GM23248 (cell line): ENCODE measurements around the gene C5orf58. TPM values are rescaled to one million over a fixed set of nuclear protein-coding genes. Genes with fewer than 3 reads are reported as not detected.

Source experiments
- DNase-seq: peaks from one replicate; pipeline ENCODE4 v3.0.0-alpha.2; 2015
- H2AFZ ChIP-seq: fragments of 200-600 bp; sonication (generic); 2 replicates; pipeline ENCODE4 v1.6.1; 2016; ENCODE audit warnings: antibody characterized with exemption
- H3F3A ChIP-seq: fragments of 200-600 bp; sonication (generic); 2 replicates; pipeline ENCODE4 v1.6.1; 2016; ENCODE audit warnings: mild to moderate bottlenecking, antibody characterized with exemption, mixed run types; ENCODE audit not compliant: insufficient read depth
- H3K27ac ChIP-seq: fragments of 200-600 bp; sonication (generic); 2 replicates; pipeline ENCODE4 v1.5.1; 2016; ENCODE audit warnings: mild to moderate bottlenecking
- H3K27me3 ChIP-seq: fragments of 200-600 bp; sonication (generic); replicated peaks from 2 replicates; pipeline ENCODE4 v1.6.1; 2016; ENCODE audit warnings: mild to moderate bottlenecking; ENCODE audit not compliant: insufficient read depth
- H3K36me3 ChIP-seq: fragments of 200-600 bp; sonication (generic); 2 replicates; pipeline ENCODE4 v1.6.1; 2016; ENCODE audit warnings: low read depth, mild to moderate bottlenecking
- H3K4me1 ChIP-seq: fragments of 200-600 bp; sonication (generic); 2 replicates; pipeline ENCODE4 v1.6.1; 2016; ENCODE audit warnings: mild to moderate bottlenecking; ENCODE audit not compliant: insufficient read depth
- H3K4me2 ChIP-seq: fragments of 200-600 bp; sonication (generic); one replicate; pipeline ENCODE4 v1.6.1; 2016; ENCODE audit warnings: mild to moderate bottlenecking; ENCODE audit not compliant: unreplicated experiment
- H3K4me3 ChIP-seq: fragments of 200-600 bp; sonication (generic); 2 replicates; pipeline ENCODE4 v1.5.1; 2016; ENCODE audit warnings: mild to moderate bottlenecking
- H3K79me2 ChIP-seq: fragments of 200-600 bp; sonication (generic); 2 replicates; pipeline ENCODE4 v1.6.1; 2016; ENCODE audit warnings: mild to moderate bottlenecking; ENCODE audit not compliant: insufficient read depth
- H3K9ac ChIP-seq: fragments of 200-600 bp; sonication (generic); 2 replicates; pipeline ENCODE4 v1.6.1; 2016; ENCODE audit warnings: mild to moderate bottlenecking
- H3K9me2 ChIP-seq: fragments of 200-600 bp; sonication (generic); 2 replicates; pipeline ENCODE4 v1.6.1; 2016; ENCODE audit warnings: mixed run types, mild to moderate bottlenecking, moderate library complexity; ENCODE audit not compliant: insufficient read depth
- H3K9me3 ChIP-seq: fragments of 200-600 bp; sonication (generic); one replicate; pipeline ENCODE4 v1.6.1; 2017; ENCODE audit warnings: low read depth
- H4K20me1 ChIP-seq: fragments of 200-600 bp; sonication (generic); 2 replicates; pipeline ENCODE4 v1.6.0; 2016; ENCODE audit not compliant: insufficient read depth
- EZH2 ChIP-seq: fragments of 200-600 bp; sonication (generic); IDR thresholded peaks from 2 replicates; pipeline ENCODE4 v1.6.1; 2018; ENCODE audit warnings: antibody characterized with exemption, mild to moderate bottlenecking; ENCODE audit not compliant: insufficient read depth, poor library complexity, severe bottlenecking
- EZH2phosphoT487 ChIP-seq: fragments of 200-600 bp; sonication (generic); IDR thresholded peaks from 2 replicates; pipeline ENCODE4 v1.6.1; 2018; ENCODE audit warnings: antibody characterized with exemption, moderate library complexity, mild to moderate bottlenecking, low read depth; ENCODE audit not compliant: insufficient read depth
- WGBS, 2 experiments: methylation state at CpG; one replicate each; pipeline ENCODE4 v1.1.6; 2015 to 2017; ENCODE audit warnings: low lambda C conversion rate in 2 of 2, low coverage in 1 of 2; ENCODE audit errors: missing lambda C conversion rate in 2 of 2; 5-methylcytosine and 5-hydroxymethylcytosine counted together
- in situ Hi-C: fragments of 300-500 bp; cut with MboI; formaldehyde crosslinking; loops from 2 replicates; pipeline ENCODE4 v1.15.0; 2020
- polyA plus RNA-seq: library from polyadenylated mRNA; unstranded; fragments of >200 nt; fragmentation: Nextera tagmentation; extraction: Ambion mirVana; gene quantifications from 2 replicates; pipeline ENCODE4 v1.2.1, GENCODE V29; 2016
- total RNA-seq: library from RNA; depleted of rRNA; stranded (reverse); fragments of >200 nt; shearing (Covaris generic); gene quantifications from 2 replicates; pipeline ENCODE4 v1.2.3, GENCODE V29; 2014

Gene C5orf58
- total and polyA plus RNA-seq, 2 experiments from 2014 or later, result not detected

- no peaks in the 10 kb centered on the region for H3K36me3 ChIP-seq
- H3K9me3 ChIP-seq, result no peaks in the 10 kb centered on the region
- TF ChIP-seq EZH2 (no peak), EZH2phosphoT487 (no peak)
- H3K27me3 ChIP-seq, result peaks cover 82% of the 10 kb centered on the region
- H3K9me2 ChIP-seq, result no peaks in the 10 kb centered on the region
- H2AFZ ChIP-seq, result no peak overlapping the region
- no peak overlapping the region for H3K9ac ChIP-seq
- in situ Hi-C loops, result no loop called here
- WGBS, 2 experiments, result 45 to 56% methylated on average over 4 of the region's 4 CpGs
- no peaks in the 10 kb centered on the region for H4K20me1 ChIP-seq
- H3K79me2 ChIP-seq, result no peaks in the 10 kb centered on the region
- no peak overlapping the region for H3K4me2 ChIP-seq
- no peak overlapping the region for H3K4me3 ChIP-seq
- no peaks in the 10 kb centered on the region for H3F3A ChIP-seq
- H3K4me1 ChIP-seq, result no peaks in the 10 kb centered on the region
- no peak overlapping the region for H3K27ac ChIP-seq
- no peak for DNase-seq
These were observed 16.6 kb downstream of the C5orf58 start for GRCh38 chr5:170249355-170249754.

DNA sequence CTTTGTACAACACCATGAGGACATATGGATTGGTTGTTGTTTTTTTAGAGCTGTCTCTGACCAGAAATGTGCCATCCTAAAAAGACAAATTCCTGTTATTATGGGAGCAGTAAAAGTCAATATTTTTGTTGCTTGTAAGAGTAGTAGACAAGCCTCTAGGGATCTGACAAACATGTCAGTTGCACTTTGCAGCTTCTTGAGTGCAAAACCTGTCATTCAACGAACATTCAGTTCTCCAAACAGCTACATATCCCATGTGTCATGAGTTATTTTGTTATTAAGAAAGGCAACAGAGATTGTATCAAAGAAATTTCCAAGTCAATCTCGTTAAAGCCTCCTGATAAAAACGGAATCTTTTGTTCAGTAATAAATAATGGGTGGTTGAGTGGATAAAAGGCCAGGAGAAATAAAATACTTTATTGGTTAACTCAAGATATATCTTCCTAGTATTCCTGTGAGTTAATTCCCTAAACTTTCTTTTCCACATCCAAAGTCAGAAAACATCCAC, 18.1 kb downstream of the C5orf58 start:
- Histone ChIP-seq H3K36me3 (no peaks in the 10 kb centered on the region), H3K9ac (no peak overlapping the region), H3K9me2 (no peaks in the 10 kb centered on the region), H3F3A (no peaks in the 10 kb centered on the region), H2AFZ (no peak overlapping the region), H3K27ac (no peak overlapping the region), H3K9me3 (no peaks in the 10 kb centered on the region), H3K4me2 (no peak overlapping the region), H4K20me1 (no peaks in the 10 kb centered on the region), H3K27me3 (peaks cover 92% of the 10 kb centered on the region), H3K4me1 (no peaks in the 10 kb centered on the region), H3K79me2 (no peaks in the 10 kb centered on the region), H3K4me3 (no peak overlapping the region)
- in situ Hi-C loops, result no loop called here
- DNase-seq, result no peak
- WGBS, 2 experiments, result 1 to 2% methylated on average over 3 of the region's 3 CpGs
- no peak for TF ChIP-seq EZH2
- no peak for TF ChIP-seq EZH2phosphoT487

- Histone ChIP-seq H3K9ac (no peak overlapping the region), H3K36me3 (no peaks in the 10 kb centered on the region), H3K4me3 (no peak overlapping the region), H3K27ac (no peak overlapping the region), H3K79me2 (no peaks in the 10 kb centered on the region), H3F3A (no peaks in the 10 kb centered on the region), H3K27me3 (peaks cover 92% of the 10 kb centered on the region), H3K9me3 (no peaks in the 10 kb centered on the region), H2AFZ (no peak overlapping the region), H4K20me1 (no peaks in the 10 kb centered on the region), H3K4me1 (no peaks in the 10 kb centered on the region), H3K9me2 (no peaks in the 10 kb centered on the region), H3K4me2 (no peak overlapping the region)
- WGBS, 2 experiments, result 38 to 64% methylated on average over 2 of the region's 2 CpGs
- DNase-seq, result no peak
- in situ Hi-C loops, result no loop called here
- TF ChIP-seq EZH2 (no peak), EZH2phosphoT487 (no peak)
These were observed 18.7 kb downstream of the C5orf58 start for GRCh38 chr5:170251462-170251861.

DNA sequence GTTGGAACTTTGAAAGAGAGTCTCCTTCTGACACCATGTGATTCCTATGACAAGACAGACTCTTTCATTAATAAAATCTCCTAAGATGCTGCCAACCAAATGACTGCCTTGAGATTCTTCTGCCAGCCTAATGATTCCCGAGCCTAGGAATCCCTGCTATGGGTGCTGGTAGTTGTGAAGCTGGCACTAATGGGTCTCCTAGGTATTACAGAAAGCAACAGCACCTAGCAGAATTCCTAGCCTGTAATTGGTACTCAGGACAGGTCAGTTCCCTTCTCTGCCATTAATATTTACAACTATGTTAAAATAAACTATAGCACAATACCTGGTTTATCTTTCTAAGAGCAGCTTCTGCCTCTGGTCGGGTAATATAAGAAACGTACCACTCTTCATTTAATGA, 19.3 kb downstream of the C5orf58 start:
- no peaks in the 10 kb centered on the region for H3F3A ChIP-seq
- H3K79me2 ChIP-seq, result no peaks in the 10 kb centered on the region
- no peaks in the 10 kb centered on the region for H3K36me3 ChIP-seq
- peaks cover 93% of the 10 kb centered on the region for H3K27me3 ChIP-seq
- WGBS, 2 experiments, result 19 to 26% methylated on average over 3 of the region's 3 CpGs
- H3K9me3 ChIP-seq, result no peaks in the 10 kb centered on the region
- H3K4me1 ChIP-seq, result no peaks in the 10 kb centered on the region
- H2AFZ ChIP-seq, result no peak overlapping the region
- no peak for TF ChIP-seq EZH2phosphoT487
- TF ChIP-seq EZH2, result no peak
- in situ Hi-C loops, result no loop called here
- DNase-seq, result no peak
- H3K9ac ChIP-seq, result no peak overlapping the region
- H3K27ac ChIP-seq, result no peak overlapping the region
- no peak overlapping the region for H3K4me3 ChIP-seq
- no peaks in the 10 kb centered on the region for H4K20me1 ChIP-seq
- no peaks in the 10 kb centered on the region for H3K9me2 ChIP-seq
- H3K4me2 ChIP-seq, result no peak overlapping the region
